Osteocyte (in vitro differentiated cells): ENCODE measurements around the gene MYCBPAP. TPM values are rescaled to one million over a fixed set of nuclear protein-coding genes. Genes with fewer than 3 reads are reported as not detected.

ENCODE experiments used
- DNase-seq: peaks from one replicate; pipeline ENCODE4 v3.0.0; 2021; ENCODE audit warnings: mixed read lengths; ENCODE audit not compliant: unreplicated experiment; ENCODE audit errors: extremely low spot score
- H3K27ac Mint-ChIP-seq: one replicate; pipeline ENCODE4 v1.8.0; 2021; ENCODE audit warnings: mild to moderate bottlenecking, mixed read lengths; ENCODE audit not compliant: unreplicated experiment
- H3K27me3 Mint-ChIP-seq: one replicate; pipeline ENCODE4 v1.8.0; 2021; ENCODE audit warnings: mixed read lengths; ENCODE audit not compliant: unreplicated experiment
- H3K36me3 Mint-ChIP-seq: one replicate; pipeline ENCODE4 v1.8.0; 2021; ENCODE audit warnings: mixed read lengths; ENCODE audit not compliant: unreplicated experiment
- H3K4me1 Mint-ChIP-seq: one replicate; pipeline ENCODE4 v1.8.0; 2021; ENCODE audit warnings: mixed read lengths; ENCODE audit not compliant: unreplicated experiment
- H3K4me3 Mint-ChIP-seq: one replicate; pipeline ENCODE4 v1.8.0; 2021; ENCODE audit warnings: mild to moderate bottlenecking, moderate library complexity, mixed read lengths; ENCODE audit not compliant: unreplicated experiment
- H3K9me3 Mint-ChIP-seq: one replicate; pipeline ENCODE4 v1.8.0; 2021; ENCODE audit warnings: mixed read lengths; ENCODE audit not compliant: unreplicated experiment
- CTCF ChIP-seq: fragments of 200-600 bp; sonication (generic); IDR thresholded peaks from 2 replicates; pipeline ENCODE4 v1.5.0; 2021; ENCODE audit warnings: antibody characterized with exemption, mild to moderate bottlenecking, moderate library complexity
- total RNA-seq: library from RNA; stranded (reverse); gene quantifications from 2 replicates; pipeline ENCODE4 v1.2.1, GENCODE V29; 2021

The MYCBPAP gene
- total RNA-seq, 1 donor from 2014 or later = 0.46 TPM

- peak overlapping the region; percentile 76 for H3K4me3 Mint-ChIP-seq
Measured at GRCh38 chr17:50546701-50547034, 38.4 kb downstream of the MYCBPAP start.

GRCh38 chr17:50547035-50547735, 38.9 kb downstream of the MYCBPAP start, which contains the start of gene SPATA20:
TSS of gene SPATA20 (plus strand) at chr17:50547174. CDS start at chr17:50547209, 35 bp downstream.
- H3K9me3 Mint-ChIP-seq = no peaks in the 10 kb centered on the region

More at GRCh38 chr17:50546701-50547034, 38.4 kb downstream of the MYCBPAP start:
- no peak for DNase-seq
- Mint-ChIP-seq H3K27ac (no peak overlapping the region), H3K36me3 (no peaks in the 10 kb centered on the region), H3K4me1 (peaks cover 16% of the 10 kb centered on the region), H3K27me3 (no peaks in the 10 kb centered on the region), H3K9me3 (no peaks in the 10 kb centered on the region)
- TF ChIP-seq CTCF = no peak

DNA sequence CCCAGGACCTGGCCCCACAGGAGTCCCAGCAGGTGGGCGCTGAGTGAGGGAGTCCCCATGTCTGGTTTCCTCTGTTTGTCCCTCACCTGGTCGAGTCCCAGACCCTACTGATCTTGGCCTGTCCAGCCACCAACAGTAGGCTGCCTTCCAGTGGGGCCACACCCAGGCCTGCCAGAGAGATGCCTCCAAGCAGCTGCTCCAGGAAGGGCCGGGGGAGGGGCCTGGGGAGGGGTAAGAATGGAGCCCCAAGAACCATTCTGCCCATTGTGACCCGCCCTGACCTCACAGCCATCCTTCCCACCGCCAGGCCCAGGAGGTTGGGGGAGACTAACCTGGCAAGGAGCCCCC, 39.5 kb downstream of the MYCBPAP start:
- H3K27ac Mint-ChIP-seq = peak overlapping the region; percentile 62
- H3K4me1 Mint-ChIP-seq = peaks cover 9% of the 10 kb centered on the region
- no peaks in the 10 kb centered on the region for H3K9me3 Mint-ChIP-seq
- DNase-seq = no peak
- TF ChIP-seq CTCF = no peak
- H3K4me3 Mint-ChIP-seq = peak overlapping the region; percentile 76
- peaks cover 2% of the 10 kb centered on the region for H3K36me3 Mint-ChIP-seq
- H3K27me3 Mint-ChIP-seq = no peaks in the 10 kb centered on the region

More at GRCh38 chr17:50547035-50547735, 38.9 kb downstream of the MYCBPAP start, which contains the start of gene SPATA20:
- peak; percentile 97 for DNase-seq
- Mint-ChIP-seq H3K27me3 (no peaks in the 10 kb centered on the region), H3K36me3 (no peaks in the 10 kb centered on the region), H3K4me3 (peak within 1 kb of the TSS; percentile 76), H3K27ac (peak within 1 kb of the TSS; percentile 62), H3K4me1 (peaks cover 14% of the 10 kb centered on the region)
- TF ChIP-seq CTCF = peak; percentile 97

- H3K36me3 Mint-ChIP-seq = peaks cover 2% of the 10 kb centered on the region
- no peaks in the 10 kb centered on the region for H3K27me3 Mint-ChIP-seq
- H3K27ac Mint-ChIP-seq = no peak overlapping the region
- no peak for TF ChIP-seq CTCF
- H3K4me3 Mint-ChIP-seq = no peak overlapping the region
- DNase-seq = no peak
- peaks cover 9% of the 10 kb centered on the region for H3K4me1 Mint-ChIP-seq
- no peaks in the 10 kb centered on the region for H3K9me3 Mint-ChIP-seq
Measured at GRCh38 chr17:50548831-50549230, 40.6 kb downstream of the MYCBPAP start.

DNA sequence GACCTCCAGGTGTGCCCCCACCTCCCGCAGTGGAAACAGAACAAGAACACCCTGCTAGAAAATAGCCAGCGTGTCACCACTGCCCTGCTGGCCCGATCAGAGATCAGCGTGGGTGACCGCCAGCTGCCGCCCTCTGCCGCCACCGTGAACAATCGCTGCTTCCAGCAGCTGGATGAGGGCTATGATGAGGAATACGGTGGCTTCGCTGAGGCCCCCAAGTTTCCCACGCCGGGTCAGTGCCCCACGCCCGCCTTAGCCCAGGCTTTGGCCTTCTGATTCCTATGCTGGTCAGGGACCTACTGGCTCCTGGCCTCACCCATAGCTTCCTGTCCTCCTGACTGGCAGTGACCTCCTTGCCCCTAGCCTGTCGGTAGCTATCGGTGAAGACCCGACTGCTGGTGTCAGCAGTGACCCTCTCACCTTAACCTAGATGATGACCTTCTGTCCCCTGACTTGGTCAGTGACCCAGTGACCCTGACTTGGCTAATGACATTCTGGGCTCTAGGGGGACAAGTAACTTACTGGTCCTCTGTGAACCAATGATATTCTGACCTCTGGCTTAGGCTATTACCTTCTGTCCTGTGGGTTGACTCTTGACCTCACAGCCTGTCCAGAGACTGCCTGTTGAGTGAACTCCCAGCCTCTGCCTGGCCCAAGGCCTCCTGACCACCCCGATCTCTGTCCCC, 41.2 kb downstream of the MYCBPAP start:
- Mint-ChIP-seq H3K9me3 (no peaks in the 10 kb centered on the region), H3K4me1 (peaks cover 9% of the 10 kb centered on the region), H3K27ac (no peak overlapping the region), H3K27me3 (no peaks in the 10 kb centered on the region), H3K4me3 (no peak overlapping the region), H3K36me3 (peaks cover 2% of the 10 kb centered on the region)
- TF ChIP-seq CTCF = no peak
- DNase-seq = no peak
